ENCODE results near the gene OR1E2.
"Not testable (repeated sequence)": the region's sequence is repeated elsewhere in the genome, so short reads cannot be mapped to it uniquely, and the experiment has no call there.

Gene OR1E2

GRCh38 chr17:3433741-3434140 is at the start of gene OR1E2:
TSS of gene OR1E2 (minus strand) at chr17:3433841. CDS start at chr17:3433841, 0 bp downstream.
- no peak for DNase-seq

GRCh38 chr17:3482852-3483251 is 49.2 kb upstream of the OR1E2 start:
- no peak for DNase-seq

GRCh38 chr17:3479988-3480387 is 46.3 kb upstream of the OR1E2 start:
- no peak for DNase-seq

GRCh38 chr17:3475812-3476610 is 42.4 kb upstream of the OR1E2 start, which contains the start of gene ASPA:
TSS of gene ASPA (plus strand) at chr17:3475997. CDS start at chr17:3476160, 163 bp downstream.
- DNase-seq: no peak

GRCh38 chr17:3475251-3475685 is 41.6 kb upstream of the OR1E2 start:
- no peak for DNase-seq

GRCh38 chr17:3474212-3474611 is 40.6 kb upstream of the OR1E2 start:
- peak; percentile 25 for DNase-seq

- no peak for DNase-seq
Measured at GRCh38 chr17:3472137-3472536, 38.5 kb upstream of the OR1E2 start.

GRCh38 chr17:3471599-3471998 is 38.0 kb upstream of the OR1E2 start, which contains the start of gene SPATA22:
TSS of gene SPATA22 (minus strand) at chr17:3471819. CDS start at chr17:3469325, 2,494 bp downstream.
- DNase-seq: no peak

GRCh38 chr17:3469529-3469928 is 35.9 kb upstream of the OR1E2 start:
- no peak for DNase-seq

GRCh38 chr17:3466355-3466754 is 32.7 kb upstream of the OR1E2 start:
- not testable (repeated sequence) for DNase-seq

GRCh38 chr17:3448059-3448665 is 14.5 kb upstream of the OR1E2 start:
- DNase-seq: no peak

- no peak for DNase-seq
Measured at GRCh38 chr17:3447625-3448024, 14.0 kb upstream of the OR1E2 start.

- no peak for DNase-seq
Measured at GRCh38 chr17:3440451-3440850, 6.8 kb upstream of the OR1E2 start.

- DNase-seq: no peak
Measured at GRCh38 chr17:3438368-3438767, 4.7 kb upstream of the OR1E2 start.

- DNase-seq: not testable (repeated sequence)
Measured at GRCh38 chr17:3433215-3433614, 426 bp downstream of the OR1E2 start.

- no peak for DNase-seq
Measured at GRCh38 chr17:3418222-3418621, 15.4 kb downstream of the OR1E2 start.

GRCh38 chr17:3415610-3416009 is 18.0 kb downstream of the OR1E2 start:
- DNase-seq: no peak

- not testable (repeated sequence) for DNase-seq
Measured at GRCh38 chr17:3412216-3412615, 21.4 kb downstream of the OR1E2 start.

GRCh38 chr17:3411070-3411469 is 22.6 kb downstream of the OR1E2 start, which contains the start of gene OR3A3:
TSS of gene OR3A3 (plus strand) at chr17:3411370.
- DNase-seq: no peak

GRCh38 chr17:3403856-3404255 is 29.8 kb downstream of the OR1E2 start:
- DNase-seq: not testable (repeated sequence)

- no peak for DNase-seq
Measured at GRCh38 chr17:3401786-3402185, 31.9 kb downstream of the OR1E2 start.

- DNase-seq: no peak
Measured at GRCh38 chr17:3400055-3400454, 33.6 kb downstream of the OR1E2 start.

GRCh38 chr17:3398310-3398709 is 35.3 kb downstream of the OR1E2 start, which contains the start of gene OR1E1:
TSS of gene OR1E1 (minus strand) at chr17:3398410. CDS start at chr17:3398410, 0 bp downstream.
- no peak for DNase-seq

- DNase-seq: not testable (repeated sequence)
Measured at GRCh38 chr17:3397801-3398200, 35.8 kb downstream of the OR1E2 start.
